Breast epithelium (tissue), 4 donors: Measurements from ENCODE around the gene DNASE1L2. TPM values are rescaled to one million over a fixed set of nuclear protein-coding genes. Genes with fewer than 3 reads are reported as not detected.

ENCODE experiments used
- DNase-seq, 2 donors: peaks; one replicate each; pipeline ENCODE4 v3.0.0-alpha.2; 2019; ENCODE audit warnings: low spot score in 2 of 2
- H3K27ac ChIP-seq, 2 donors: fragments of 200-600 bp; sonication (generic) in 1 of 2; one replicate each; pipeline ENCODE4 v1.5.1; 2016 to 2019; ENCODE audit warnings: mild to moderate bottlenecking in 1 of 2
- H3K27me3 ChIP-seq, 2 donors: fragments of 200-600 bp; sonication (generic) in 1 of 2; one replicate each; pipeline versions ENCODE4 v1.5.1 to v1.6.0; 2017 to 2019; ENCODE audit warnings: control low read depth in 1 of 2, mild to moderate bottlenecking in 1 of 2
- H3K36me3 ChIP-seq: fragments of 200-600 bp; one replicate; pipeline ENCODE4 v1.5.1; 2019
- H3K4me1 ChIP-seq, 2 donors: fragments of 200-600 bp; sonication (generic); one replicate each; pipeline ENCODE4 v1.5.1; 2016 to 2019; ENCODE audit warnings: control low read depth in 1 of 2
- H3K4me3 ChIP-seq, 3 donors: fragments of 200-600 bp; sonication (generic); 1 replicate in 2 of 3; 2 replicates in 1 of 3; pipeline ENCODE4 v1.5.1; 2016 to 2019; ENCODE audit warnings: mild to moderate bottlenecking in 3 of 3, moderate library complexity in 2 of 3
- H3K9me3 ChIP-seq, 2 donors: fragments of 200-600 bp; sonication (generic) in 1 of 2; one replicate each; pipeline ENCODE4 v1.5.1; 2016 to 2019; ENCODE audit warnings: control low read depth in 1 of 2
- POLR2A ChIP-seq: fragments of 450-650 bp; IDR thresholded peaks from one replicate; pipeline ENCODE4 v1.6.1; 2016; ENCODE audit warnings: antibody characterized with exemption, mild to moderate bottlenecking, moderate library complexity
- POLR2AphosphoS5 ChIP-seq, 3 donors: sonication (generic); formaldehyde crosslinking; IDR thresholded peaks; one replicate each; pipeline ENCODE4 v1.6.1; 2017; ENCODE audit warnings: antibody characterized with exemption in 3 of 3
- intact Hi-C: fragments of 100-400 bp; cut with DNase I; formaldehyde crosslinking; loops from one replicate; pipeline ENCODE4 v1.15.1; 2023; ENCODE audit warnings: low total_unique reads
- total RNA-seq, 3 donors: library from RNA; depleted of rRNA; stranded (reverse); fragments of >200 nt; gene quantifications; one replicate each; pipeline ENCODE4 v1.1.0, GENCODE V29; 2016
- TF ChIP-seq, protein P1 (sequence below), 3 donors: fragments of 450-650 bp; IDR thresholded peaks; one replicate each; pipeline ENCODE4 v1.5.1; 2016 to 2017; ENCODE audit warnings: antibody characterized with exemption in 3 of 3, mild to moderate bottlenecking in 3 of 3, moderate library complexity in 3 of 3

The DNASE1L2 gene
- total RNA-seq, 3 donors from 2014 or later: 0.59 to 0.66 TPM; not detected in 1

GRCh38 chr16:2189252-2189893, 46.9 kb upstream of the DNASE1L2 start:
- intact Hi-C loops: no loop called here
- Histone ChIP-seq H3K4me3 (no peak overlapping the region), H3K9me3 (no peaks in the 10 kb centered on the region), H3K27me3 (no peaks in the 10 kb centered on the region), H3K27ac (no peak overlapping the region), H3K36me3 (no peaks in the 10 kb centered on the region), H3K4me1 (no peaks in the 10 kb centered on the region)
- TF ChIP-seq, protein P1, sequence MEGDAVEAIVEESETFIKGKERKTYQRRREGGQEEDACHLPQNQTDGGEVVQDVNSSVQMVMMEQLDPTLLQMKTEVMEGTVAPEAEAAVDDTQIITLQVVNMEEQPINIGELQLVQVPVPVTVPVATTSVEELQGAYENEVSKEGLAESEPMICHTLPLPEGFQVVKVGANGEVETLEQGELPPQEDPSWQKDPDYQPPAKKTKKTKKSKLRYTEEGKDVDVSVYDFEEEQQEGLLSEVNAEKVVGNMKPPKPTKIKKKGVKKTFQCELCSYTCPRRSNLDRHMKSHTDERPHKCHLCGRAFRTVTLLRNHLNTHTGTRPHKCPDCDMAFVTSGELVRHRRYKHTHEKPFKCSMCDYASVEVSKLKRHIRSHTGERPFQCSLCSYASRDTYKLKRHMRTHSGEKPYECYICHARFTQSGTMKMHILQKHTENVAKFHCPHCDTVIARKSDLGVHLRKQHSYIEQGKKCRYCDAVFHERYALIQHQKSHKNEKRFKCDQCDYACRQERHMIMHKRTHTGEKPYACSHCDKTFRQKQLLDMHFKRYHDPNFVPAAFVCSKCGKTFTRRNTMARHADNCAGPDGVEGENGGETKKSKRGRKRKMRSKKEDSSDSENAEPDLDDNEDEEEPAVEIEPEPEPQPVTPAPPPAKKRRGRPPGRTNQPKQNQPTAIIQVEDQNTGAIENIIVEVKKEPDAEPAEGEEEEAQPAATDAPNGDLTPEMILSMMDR (IDR thresholded peaks at IDR 0.05): no peak
- TF ChIP-seq POLR2AphosphoS5 (IDR thresholded peaks at IDR 0.05) (no peak), POLR2A (no peak)
- no peak for DNase-seq

DNA sequence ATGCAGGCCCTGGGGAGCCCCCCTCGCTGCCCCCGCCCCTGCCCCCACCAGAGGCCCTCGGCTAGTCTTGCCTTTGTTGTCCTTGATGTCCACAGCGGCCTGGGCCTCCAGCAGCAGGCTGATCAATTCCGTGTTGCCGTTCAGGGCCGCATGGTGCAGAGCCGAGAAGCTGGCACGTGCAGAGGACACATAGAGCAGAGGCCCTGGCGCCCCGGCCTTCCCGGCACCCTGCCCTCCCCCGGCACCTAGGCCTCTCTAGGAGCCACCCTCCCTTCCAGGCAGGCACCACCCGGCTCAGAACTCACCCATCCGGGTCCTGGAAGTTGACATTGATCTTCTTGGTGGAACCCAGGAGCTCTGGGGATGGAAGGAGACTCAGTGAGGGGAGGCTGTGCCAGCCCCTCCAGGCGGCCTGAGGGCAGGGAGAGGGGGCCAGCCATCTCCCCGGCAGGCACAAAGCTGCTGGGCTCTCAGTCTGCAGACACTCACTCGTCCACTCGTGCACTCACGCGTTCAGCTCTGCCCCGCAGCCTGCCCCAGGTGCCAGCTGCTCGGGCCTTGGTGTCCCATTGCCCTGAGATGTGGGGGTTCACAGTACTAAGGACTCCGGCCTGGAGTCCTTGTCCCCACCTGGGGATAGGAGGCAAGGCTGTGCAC, 46.1 kb upstream of the DNASE1L2 start:
- H3K27ac ChIP-seq: no peak overlapping the region
- peaks cover 0 to 5% of the 10 kb centered on the region in 2 donors for H3K4me1 ChIP-seq
- no peaks in the 10 kb centered on the region for H3K27me3 ChIP-seq
- H3K9me3 ChIP-seq: no peaks in the 10 kb centered on the region
- TF ChIP-seq POLR2A (no peak), POLR2AphosphoS5 (IDR thresholded peaks at IDR 0.05) (no peak)
- TF ChIP-seq, protein P1 (IDR thresholded peaks at IDR 0.05): no peak
- no peak for DNase-seq
- intact Hi-C loops: no loop called here
- no peaks in the 10 kb centered on the region for H3K36me3 ChIP-seq
- H3K4me3 ChIP-seq: no peak overlapping the region

DNA sequence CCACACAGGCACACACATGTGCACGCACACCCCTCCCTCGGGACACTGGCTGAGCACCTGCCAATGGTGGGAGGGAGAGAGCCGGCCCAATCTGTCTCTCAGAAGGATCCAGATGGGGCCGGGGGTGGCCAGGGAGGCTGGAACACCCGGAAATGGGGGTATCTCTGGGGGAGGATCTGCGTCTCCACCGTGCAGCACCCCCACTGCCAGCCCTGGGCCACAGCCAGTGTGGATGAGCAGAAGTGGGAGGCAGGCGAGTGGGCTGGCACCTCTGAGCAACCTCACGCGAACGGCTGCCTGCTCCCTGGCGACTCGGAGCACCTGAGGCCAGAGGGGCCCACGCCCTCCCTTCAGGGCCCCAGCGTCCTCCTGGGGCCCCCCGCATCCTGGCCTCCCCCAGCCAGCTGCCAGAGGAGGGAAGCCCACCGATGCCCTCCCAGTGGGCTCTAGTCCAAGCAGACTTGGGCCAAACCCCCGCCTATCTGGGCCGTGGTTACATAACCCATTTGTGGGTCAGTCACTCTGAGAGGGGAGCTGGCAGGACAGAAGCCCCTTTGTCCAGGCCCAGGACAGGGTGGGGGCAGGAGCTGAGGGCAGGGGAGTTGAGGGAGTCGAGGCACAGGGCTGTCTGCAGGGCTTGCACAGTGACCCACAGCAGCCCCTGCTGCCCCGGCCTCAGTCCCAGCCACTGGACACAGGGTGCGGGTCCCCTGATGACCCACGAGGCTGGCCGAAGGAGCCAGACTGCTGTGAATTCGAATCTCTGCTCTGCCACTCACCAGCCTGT, 45.4 kb upstream of the DNASE1L2 start:
- H3K27ac ChIP-seq: no peak overlapping the region
- intact Hi-C loops: no loop called here
- H3K4me3 ChIP-seq: no peak overlapping the region

GRCh38 chr16:2191446-2191706, 44.9 kb upstream of the DNASE1L2 start:
- H3K27ac ChIP-seq: no peak overlapping the region
- no peak overlapping the region for H3K4me3 ChIP-seq
- H3K27me3 ChIP-seq: no peaks in the 10 kb centered on the region
- H3K4me1 ChIP-seq: peaks cover 5 to 14% of the 10 kb centered on the region in 2 donors
- intact Hi-C loops: no loop called here
- TF ChIP-seq, protein P1 (IDR thresholded peaks at IDR 0.05): no peak
- TF ChIP-seq POLR2A (no peak), POLR2AphosphoS5 (IDR thresholded peaks at IDR 0.05) (no peak)
- H3K9me3 ChIP-seq: no peaks in the 10 kb centered on the region
- H3K36me3 ChIP-seq: no peaks in the 10 kb centered on the region
- no peak for DNase-seq

More for the DNA sequence above, 45.4 kb upstream of the DNASE1L2 start:
- no peaks in the 10 kb centered on the region for H3K27me3 ChIP-seq
- DNase-seq: no peak
- peaks cover under 1 to 12% of the 10 kb centered on the region in 2 donors for H3K4me1 ChIP-seq
- TF ChIP-seq POLR2AphosphoS5 (IDR thresholded peaks at IDR 0.05): no peak
- no peak for TF ChIP-seq POLR2A
- TF ChIP-seq, protein P1 (IDR thresholded peaks at IDR 0.05): no peak
- H3K36me3 ChIP-seq: no peaks in the 10 kb centered on the region
- H3K9me3 ChIP-seq: no peaks in the 10 kb centered on the region
